Keratinocyte (primary cell): Measurements from ENCODE around the gene SDK2.

Source experiments
- EZH2 ChIP-seq: IDR thresholded peaks from one replicate; pipeline ENCODE4 v1.6.1; 2012; ENCODE audit warnings: inconsistent platforms, mild to moderate bottlenecking, low read length, moderate library complexity
- TF ChIP-seq, protein P1 (sequence below), 3 experiments: IDR thresholded peaks in 1 of 3; conservative IDR thresholded peaks in 1 of 3; optimal IDR thresholded peaks in 1 of 3; 2 replicates in 2 of 3; 3 replicates in 1 of 3; pipeline versions ENCODE3 to v1.5.1; 2011; ENCODE audit warnings: low read length in 3 of 3, mild to moderate bottlenecking in 3 of 3, moderate library complexity in 2 of 3, control low read depth in 1 of 3, inconsistent platforms in 1 of 3; ENCODE audit not compliant: insufficient read depth in 2 of 3; ENCODE audit errors: extremely low read depth in 1 of 3

DNA sequence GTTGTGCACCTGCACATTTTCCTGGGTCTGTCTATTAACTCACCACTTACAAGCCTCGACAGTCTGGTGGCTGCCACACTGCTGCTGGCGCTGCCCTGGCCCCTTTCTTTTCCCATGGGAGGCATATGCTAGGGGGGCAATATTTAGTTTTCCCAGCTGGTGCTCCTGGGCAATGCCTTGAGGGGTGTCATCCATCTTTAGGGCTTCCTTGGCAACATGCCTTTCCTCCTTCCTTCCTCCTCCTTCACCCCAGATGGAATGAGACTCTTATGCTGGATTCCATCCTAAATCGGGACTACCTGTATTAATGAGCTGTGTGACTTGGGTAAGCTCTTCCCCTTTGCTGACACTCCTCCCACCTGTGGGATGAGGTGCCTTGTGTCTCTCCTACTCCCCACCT lies 267.6 kb downstream of the SDK2 start:
- TF ChIP-seq, protein P1, sequence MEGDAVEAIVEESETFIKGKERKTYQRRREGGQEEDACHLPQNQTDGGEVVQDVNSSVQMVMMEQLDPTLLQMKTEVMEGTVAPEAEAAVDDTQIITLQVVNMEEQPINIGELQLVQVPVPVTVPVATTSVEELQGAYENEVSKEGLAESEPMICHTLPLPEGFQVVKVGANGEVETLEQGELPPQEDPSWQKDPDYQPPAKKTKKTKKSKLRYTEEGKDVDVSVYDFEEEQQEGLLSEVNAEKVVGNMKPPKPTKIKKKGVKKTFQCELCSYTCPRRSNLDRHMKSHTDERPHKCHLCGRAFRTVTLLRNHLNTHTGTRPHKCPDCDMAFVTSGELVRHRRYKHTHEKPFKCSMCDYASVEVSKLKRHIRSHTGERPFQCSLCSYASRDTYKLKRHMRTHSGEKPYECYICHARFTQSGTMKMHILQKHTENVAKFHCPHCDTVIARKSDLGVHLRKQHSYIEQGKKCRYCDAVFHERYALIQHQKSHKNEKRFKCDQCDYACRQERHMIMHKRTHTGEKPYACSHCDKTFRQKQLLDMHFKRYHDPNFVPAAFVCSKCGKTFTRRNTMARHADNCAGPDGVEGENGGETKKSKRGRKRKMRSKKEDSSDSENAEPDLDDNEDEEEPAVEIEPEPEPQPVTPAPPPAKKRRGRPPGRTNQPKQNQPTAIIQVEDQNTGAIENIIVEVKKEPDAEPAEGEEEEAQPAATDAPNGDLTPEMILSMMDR (optimal IDR thresholded peaks at IDR 0.05 in 1 of 3, IDR thresholded peaks at IDR 0.05 in 1 of 3, conservative IDR thresholded peaks at IDR 0.05 in 1 of 3; ENCODE audit: extremely low read depth in 1 of 3, insufficient read depth in 2 of 3, low read length in 3 of 3): no peak
- TF ChIP-seq EZH2: no peak
